Measurements from ENCODE around the gene ARF6.

ARF6 gene

GRCh38 chr14:49923442-49923841 is 30.6 kb downstream of the ARF6 start:
- no peak for TF ChIP-seq ZNF8 (CRISPR knock-in tag; IDR thresholded peaks at IDR 0.05)
- TF ChIP-seq ESRRG (CRISPR knock-in tag; IDR thresholded peaks at IDR 0.05): no peak
- TF ChIP-seq TCF4 (CRISPR knock-in tag; IDR thresholded peaks at IDR 0.05; ENCODE audit: borderline replicate concordance): no peak
- TF ChIP-seq ZNF565 (CRISPR knock-in tag; conservative IDR thresholded peaks at IDR 0.05; ENCODE audit: low read depth): no peak
- no peak for ATAC-seq

GRCh38 chr14:49923881-49924280 is 31.0 kb downstream of the ARF6 start:
- no peak for ATAC-seq
- TF ChIP-seq CREB5 (CRISPR knock-in tag; IDR thresholded peaks at IDR 0.05; ENCODE audit: low read depth): no peak
- no peak for TF ChIP-seq ZFP3 (CRISPR knock-in tag; IDR thresholded peaks at IDR 0.05)
- no peak for TF ChIP-seq PATZ1 (CRISPR knock-in tag; IDR thresholded peaks at IDR 0.05; ENCODE audit: borderline replicate concordance)
- no peak for TF ChIP-seq BACH2 (CRISPR knock-in tag; IDR thresholded peaks at IDR 0.05; ENCODE audit: borderline replicate concordance)
- no peak for TF ChIP-seq TCF4 (CRISPR knock-in tag; IDR thresholded peaks at IDR 0.05; ENCODE audit: borderline replicate concordance)
- no peak for TF ChIP-seq ZC3H10 (CRISPR knock-in tag; IDR thresholded peaks at IDR 0.05)

- no peak for ATAC-seq
- TF ChIP-seq RARB (CRISPR knock-in tag; IDR thresholded peaks at IDR 0.05) (no peak), CREB5 (CRISPR knock-in tag; IDR thresholded peaks at IDR 0.05; ENCODE audit: low read depth) (no peak), CSDC2 (CRISPR knock-in tag; IDR thresholded peaks at IDR 0.05) (no peak), SNAI2 (CRISPR knock-in tag; IDR thresholded peaks at IDR 0.05) (no peak), TSHZ2 (CRISPR knock-in tag; IDR thresholded peaks at IDR 0.05) (no peak), ZC3H10 (CRISPR knock-in tag; IDR thresholded peaks at IDR 0.05) (no peak), ZNF70 (CRISPR knock-in tag; IDR thresholded peaks at IDR 0.05) (no peak), PATZ1 (CRISPR knock-in tag; IDR thresholded peaks at IDR 0.05; ENCODE audit: borderline replicate concordance) (no peak), ZFP3 (CRISPR knock-in tag; IDR thresholded peaks at IDR 0.05) (no peak), ZFP30 (CRISPR knock-in tag; IDR thresholded peaks at IDR 0.05) (no peak), OSR1 (CRISPR knock-in tag; IDR thresholded peaks at IDR 0.05) (no peak), POU6F1 (CRISPR knock-in tag; IDR thresholded peaks at IDR 0.05; ENCODE audit: borderline replicate concordance, low read depth) (no peak), GLIS3 (CRISPR knock-in tag; IDR thresholded peaks at IDR 0.05) (no peak), ESRRG (CRISPR knock-in tag; IDR thresholded peaks at IDR 0.05) (no peak), ZNF565 (CRISPR knock-in tag; conservative IDR thresholded peaks at IDR 0.05; ENCODE audit: low read depth) (no peak), PPARA (CRISPR knock-in tag; IDR thresholded peaks at IDR 0.05; ENCODE audit: borderline replicate concordance) (no peak), BACH2 (CRISPR knock-in tag; IDR thresholded peaks at IDR 0.05; ENCODE audit: borderline replicate concordance) (no peak)
These were observed 32.0 kb downstream of the ARF6 start for GRCh38 chr14:49924852-49925251.
